PFSK-1 (cell line): ENCODE measurements around the gene KRT80.

ENCODE experiments used
- POLR2AphosphoS5 ChIP-seq: IDR thresholded peaks from 2 replicates; pipeline ENCODE4 v1.6.1; 2012; ENCODE audit warnings: low read depth, mild to moderate bottlenecking, control low read depth, low read length, moderate library complexity
- SIN3A ChIP-seq: IDR thresholded peaks from 2 replicates; pipeline ENCODE4 v1.6.1; 2012; ENCODE audit warnings: mild to moderate bottlenecking, low read length, moderate library complexity, borderline replicate concordance; ENCODE audit not compliant: insufficient read depth
- TAF1 ChIP-seq: IDR thresholded peaks from 2 replicates; pipeline ENCODE4 v1.6.1; 2012; ENCODE audit warnings: low read length, control low read depth, borderline replicate concordance; ENCODE audit not compliant: insufficient read depth
- TF ChIP-seq, protein P1 (sequence below), 2 experiments: IDR thresholded peaks; 2 replicates each; pipeline versions ENCODE4 v1.6.1 to v1.8.0; 2011 to 2012; ENCODE audit warnings: low read depth in 2 of 2, low read length in 2 of 2, control low read depth in 1 of 2, inconsistent platforms in 1 of 2, mild to moderate bottlenecking in 1 of 2, moderate library complexity in 1 of 2; ENCODE audit not compliant: insufficient read depth in 1 of 2

DNA sequence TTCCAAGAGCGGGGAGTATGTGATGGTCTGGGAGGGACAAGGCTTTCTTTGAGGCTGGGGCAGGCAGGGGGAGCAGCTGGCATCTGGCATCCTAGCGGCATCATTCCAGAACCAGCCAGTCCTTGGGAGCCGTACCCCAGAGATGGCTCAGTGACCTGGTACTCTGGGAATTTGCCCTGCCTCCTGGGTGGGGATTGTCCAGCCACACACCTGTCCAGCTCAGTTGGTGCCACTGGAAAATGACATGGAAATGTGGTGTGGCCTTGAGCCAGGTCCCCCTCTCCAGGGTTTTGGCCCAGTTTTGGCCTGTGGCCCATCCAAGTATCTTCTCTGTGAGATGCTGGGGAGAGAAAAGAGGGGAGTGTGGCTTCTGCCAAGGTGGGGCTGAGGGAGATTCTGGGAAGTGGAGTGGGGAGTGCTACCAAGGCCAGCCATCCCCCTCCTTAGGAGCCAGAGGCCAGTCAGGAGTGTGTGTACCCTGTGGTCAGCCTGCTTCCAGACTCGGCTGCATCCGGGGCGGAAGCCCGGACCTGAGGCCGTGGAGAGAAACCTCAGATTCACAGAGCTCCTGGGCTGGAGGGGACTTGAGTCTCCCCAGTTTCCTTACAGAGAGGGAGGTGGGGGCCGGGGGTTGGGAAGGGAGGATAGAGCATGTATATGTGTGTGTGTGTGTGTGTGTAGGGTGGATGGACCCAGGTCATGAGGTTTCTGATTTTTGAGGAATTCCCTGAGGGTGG, 14.7 kb upstream of the KRT80 start:
- TF ChIP-seq, protein P1, sequence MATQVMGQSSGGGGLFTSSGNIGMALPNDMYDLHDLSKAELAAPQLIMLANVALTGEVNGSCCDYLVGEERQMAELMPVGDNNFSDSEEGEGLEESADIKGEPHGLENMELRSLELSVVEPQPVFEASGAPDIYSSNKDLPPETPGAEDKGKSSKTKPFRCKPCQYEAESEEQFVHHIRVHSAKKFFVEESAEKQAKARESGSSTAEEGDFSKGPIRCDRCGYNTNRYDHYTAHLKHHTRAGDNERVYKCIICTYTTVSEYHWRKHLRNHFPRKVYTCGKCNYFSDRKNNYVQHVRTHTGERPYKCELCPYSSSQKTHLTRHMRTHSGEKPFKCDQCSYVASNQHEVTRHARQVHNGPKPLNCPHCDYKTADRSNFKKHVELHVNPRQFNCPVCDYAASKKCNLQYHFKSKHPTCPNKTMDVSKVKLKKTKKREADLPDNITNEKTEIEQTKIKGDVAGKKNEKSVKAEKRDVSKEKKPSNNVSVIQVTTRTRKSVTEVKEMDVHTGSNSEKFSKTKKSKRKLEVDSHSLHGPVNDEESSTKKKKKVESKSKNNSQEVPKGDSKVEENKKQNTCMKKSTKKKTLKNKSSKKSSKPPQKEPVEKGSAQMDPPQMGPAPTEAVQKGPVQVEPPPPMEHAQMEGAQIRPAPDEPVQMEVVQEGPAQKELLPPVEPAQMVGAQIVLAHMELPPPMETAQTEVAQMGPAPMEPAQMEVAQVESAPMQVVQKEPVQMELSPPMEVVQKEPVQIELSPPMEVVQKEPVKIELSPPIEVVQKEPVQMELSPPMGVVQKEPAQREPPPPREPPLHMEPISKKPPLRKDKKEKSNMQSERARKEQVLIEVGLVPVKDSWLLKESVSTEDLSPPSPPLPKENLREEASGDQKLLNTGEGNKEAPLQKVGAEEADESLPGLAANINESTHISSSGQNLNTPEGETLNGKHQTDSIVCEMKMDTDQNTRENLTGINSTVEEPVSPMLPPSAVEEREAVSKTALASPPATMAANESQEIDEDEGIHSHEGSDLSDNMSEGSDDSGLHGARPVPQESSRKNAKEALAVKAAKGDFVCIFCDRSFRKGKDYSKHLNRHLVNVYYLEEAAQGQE (IDR thresholded peaks at IDR 0.05; ENCODE audit: insufficient read depth in 1 of 2, low read depth in 2 of 2, low read length in 2 of 2), result no peak
- TF ChIP-seq TAF1 (no peak), SIN3A (no peak), POLR2AphosphoS5 (no peak)
